ENCODE results near the gene COLEC12.

Gene COLEC12

GRCh38 chr18:527146-527545, 26.6 kb upstream of the COLEC12 start:
- no peak for TF ChIP-seq CTCF (IDR thresholded peaks at IDR 0.05; ENCODE audit: low read depth, low read length, missing control alignments)
- H3K4me3 ChIP-seq (ENCODE audit: low read depth, low read length): no peak overlapping the region
- no peak for DNase-seq (ENCODE audit: low read depth)

DNA sequence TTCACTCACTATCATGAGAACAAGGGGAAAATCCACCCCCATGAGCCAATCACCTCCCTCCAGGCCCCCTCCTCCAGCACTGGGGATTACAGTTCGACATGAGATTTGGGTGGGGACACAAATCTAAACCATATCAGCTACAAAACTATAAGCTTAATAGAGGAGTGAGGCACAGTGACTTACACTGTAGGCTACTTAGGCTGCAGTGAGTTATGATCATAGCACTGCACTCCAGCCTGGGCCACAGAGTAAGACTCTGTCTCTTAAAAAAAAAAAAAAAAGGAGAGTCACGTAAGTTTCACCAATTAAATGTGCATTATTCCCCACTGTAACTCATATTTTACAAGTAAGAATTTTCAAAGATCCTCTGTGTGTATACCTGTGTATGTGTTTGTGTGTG, 26.2 kb upstream of the COLEC12 start:
- TF ChIP-seq CTCF (IDR thresholded peaks at IDR 0.05; ENCODE audit: low read depth, low read length, missing control alignments): no peak

GRCh38 chr18:525036-525797, 24.7 kb upstream of the COLEC12 start:
- no peak for TF ChIP-seq CTCF (IDR thresholded peaks at IDR 0.05; ENCODE audit: low read depth, low read length, missing control alignments)
- no peak overlapping the region for H3K4me3 ChIP-seq (ENCODE audit: low read depth, low read length)
- no peak for DNase-seq (ENCODE audit: low read depth)

More for the DNA sequence above, 26.2 kb upstream of the COLEC12 start:
- no peak for DNase-seq (ENCODE audit: low read depth)
- no peak overlapping the region for H3K4me3 ChIP-seq (ENCODE audit: low read depth, low read length)

DNA sequence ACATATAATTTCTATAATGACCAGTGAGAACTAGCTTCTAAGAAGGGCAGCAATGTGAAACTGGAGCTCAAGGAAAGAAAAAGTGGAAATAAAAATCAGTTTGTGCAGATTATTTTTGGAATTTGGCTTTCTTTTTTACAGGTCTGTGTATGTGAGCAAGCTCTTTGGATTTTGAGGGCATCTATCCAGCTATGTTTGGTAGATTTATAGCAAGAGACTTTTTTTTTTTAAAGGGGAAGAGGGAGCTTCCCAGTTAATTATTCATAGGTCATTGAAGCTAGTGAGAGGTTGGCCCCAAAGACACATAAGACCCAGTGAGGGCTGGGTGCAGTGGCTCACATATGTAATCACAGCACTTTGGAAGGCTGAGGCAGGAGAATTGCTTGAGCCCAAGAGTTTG, 24.0 kb upstream of the COLEC12 start:
- TF ChIP-seq CTCF (IDR thresholded peaks at IDR 0.05; ENCODE audit: low read depth, low read length, missing control alignments): no peak
- no peak overlapping the region for H3K4me3 ChIP-seq (ENCODE audit: low read depth, low read length)
- no peak for DNase-seq (ENCODE audit: low read depth)

DNA sequence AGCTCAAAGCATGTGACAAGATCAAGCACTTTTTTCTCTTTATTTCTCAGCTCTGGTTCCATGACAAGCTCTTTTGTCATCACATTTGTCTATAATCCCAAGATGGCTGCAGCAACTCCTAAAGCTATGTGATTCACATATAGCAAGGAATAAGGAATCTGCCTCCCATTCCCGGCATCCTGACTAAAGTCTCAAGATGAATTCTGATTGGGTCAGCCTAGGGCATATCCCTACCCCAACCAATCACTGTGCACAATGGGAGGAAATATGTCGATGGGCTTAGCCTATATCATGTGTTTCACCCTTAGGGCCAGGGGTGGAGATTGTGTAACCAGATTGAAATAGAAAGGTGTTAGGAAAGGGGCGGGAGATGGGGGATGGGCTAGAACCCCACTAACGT, 23.1 kb upstream of the COLEC12 start:
- DNase-seq (ENCODE audit: low read depth): no peak
- no peak for TF ChIP-seq CTCF (IDR thresholded peaks at IDR 0.05; ENCODE audit: low read depth, low read length, missing control alignments)
- H3K4me3 ChIP-seq (ENCODE audit: low read depth, low read length): no peak overlapping the region

DNA sequence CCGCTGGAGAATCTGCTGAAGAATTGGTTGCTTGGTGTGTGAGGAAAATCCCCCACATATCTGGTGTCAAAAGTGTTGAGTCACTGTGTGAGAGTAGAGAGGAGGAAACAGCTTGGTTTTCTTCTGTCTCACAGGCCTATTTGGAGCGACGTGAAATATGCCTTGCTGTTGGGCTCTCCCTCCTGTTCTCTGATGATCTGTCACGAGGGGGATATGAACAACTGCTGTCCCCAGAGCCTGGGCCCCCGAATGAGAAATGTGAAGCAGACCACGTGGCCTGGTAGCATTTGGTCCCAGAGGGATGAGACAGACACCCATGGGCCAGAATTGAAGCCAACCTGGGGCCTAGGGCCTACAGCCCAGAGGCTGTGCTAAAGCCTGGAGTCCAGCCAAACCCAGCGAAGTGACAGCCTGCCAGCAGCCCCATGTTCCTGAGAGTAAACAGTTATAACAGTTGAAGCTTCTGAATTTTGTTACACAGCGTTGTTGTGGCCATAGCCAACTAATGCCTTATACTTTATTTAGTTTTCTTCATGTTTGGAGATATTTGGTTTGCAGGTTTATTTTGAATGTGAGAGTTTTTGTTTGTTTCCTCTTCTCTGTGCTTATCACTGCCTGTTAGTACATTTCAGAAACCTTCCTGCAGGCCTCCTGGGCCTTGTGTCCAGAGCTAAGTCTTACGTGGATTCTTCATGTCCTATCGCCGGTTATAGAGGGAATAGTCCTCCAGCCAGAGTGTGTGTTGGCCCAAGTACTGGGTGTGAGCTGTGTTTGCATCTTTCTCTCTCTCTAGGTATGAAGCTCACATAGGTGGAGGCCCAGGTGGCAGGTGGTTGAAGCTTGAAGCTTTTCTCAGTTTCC, 18.7 kb upstream of the COLEC12 start:
- no peak for TF ChIP-seq CTCF (IDR thresholded peaks at IDR 0.05; ENCODE audit: low read depth, low read length, missing control alignments)
- DNase-seq (ENCODE audit: low read depth): no peak

More for the DNA sequence above, 18.7 kb upstream of the COLEC12 start:
- H3K4me3 ChIP-seq (ENCODE audit: low read depth, low read length): no peak overlapping the region

Data from GM12864 (cell line).